ENCODE data around the gene GINS1. TPM values are rescaled to one million over a fixed set of nuclear protein-coding genes. Genes with fewer than 3 reads are reported as not detected.
A peak's percentile ranks its signal among the peaks of the same experiment; 100 is the strongest.

Gene GINS1
- total and polyA plus RNA-seq, 2 of the 13 experiments (the other 11 are each of a cell fraction or from before 2014, with no cell fraction given) = 14.6 to 59.9 TPM

DNA sequence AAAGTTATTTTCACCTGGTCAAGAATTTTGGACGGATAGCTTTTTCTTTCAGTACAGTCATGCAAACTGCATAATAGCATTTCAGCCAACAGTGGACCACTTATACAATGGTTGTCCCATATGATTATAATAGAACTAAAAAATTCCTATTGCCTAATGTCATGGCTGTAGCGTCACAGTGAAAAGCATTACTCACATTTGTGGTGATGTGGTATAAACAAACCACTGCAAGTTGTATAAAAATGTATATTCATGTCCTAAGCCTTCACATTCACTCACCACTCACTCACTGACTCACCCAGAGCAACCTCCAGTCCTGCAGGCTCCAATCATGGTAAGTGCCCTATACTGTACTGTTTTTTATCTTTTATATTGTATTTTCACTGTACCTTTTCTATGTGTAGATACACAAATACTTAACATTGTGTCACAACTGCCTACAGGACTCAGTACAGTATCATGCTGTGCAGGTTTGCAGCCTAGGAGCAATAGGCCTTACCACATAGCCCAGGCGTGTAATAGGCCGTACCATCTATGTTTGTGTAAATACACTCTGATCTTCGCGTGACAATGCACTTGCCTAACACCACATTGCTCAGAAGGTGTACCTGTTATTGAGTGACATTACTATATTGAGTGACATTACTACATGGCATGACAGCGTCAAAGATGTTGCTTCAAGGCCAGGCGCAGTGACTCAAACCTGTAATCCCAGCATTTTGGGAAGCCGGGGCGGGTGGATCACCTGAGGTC lies 34.7 kb upstream of the GINS1 start:
- no peaks in the 10 kb centered on the region for H3K9me3 ChIP-seq (ENCODE audit: low read length)
- FAIRE-seq (peak; percentile 30), DNase-seq (ENCODE audit: low spot score) (no peak), ATAC-seq (no peak)
- H3K4me3 ChIP-seq (replicated peaks in 1 of 3; ENCODE audit: insufficient read depth in 1 of 3, low read depth in 2 of 3, low read length in 3 of 3) = no peak overlapping the region
- H3K27me3 ChIP-seq (ENCODE audit: control insufficient read depth in 1 of 2, insufficient read depth in 2 of 2, low read length in 2 of 2) = no peaks in the 10 kb centered on the region; a peak in 1 of 5 replicates
- H3K9ac ChIP-seq (ENCODE audit: insufficient read depth, low read depth, low read length) = no peak overlapping the region
- H4K20me1 ChIP-seq (ENCODE audit: insufficient read depth, low read length) = peaks cover 31% of the 10 kb centered on the region
- intact Hi-C loops (cut with micrococcal nuclease; ENCODE audit: unreplicated experiment) (no loop called here), in situ Hi-C loops (cut with HindIII; ENCODE audit: extremely low pct_ligation_motif_present, low pct_unique_long_range_greater_than_20kb) (no loop called here)
- no TSS peak for BruUV-seq (replicated peaks)
- H3K36me3 ChIP-seq (replicated peaks in 1 of 2; ENCODE audit: control insufficient read depth in 1 of 2, insufficient read depth in 2 of 2, low read length in 2 of 2) = no peaks in the 10 kb centered on the region; a peak in 2 of 5 replicates
- peaks cover 16% of the 10 kb centered on the region for H3K4me1 ChIP-seq (ENCODE audit: insufficient read depth, low read length)
- H3K79me2 ChIP-seq (ENCODE audit: insufficient read depth, low read length) = peaks cover 39% of the 10 kb centered on the region
- 99% methylated on average over 10 of the region's 10 CpGs for WGBS (ENCODE audit: low lambda C conversion rate)
- H3K27ac ChIP-seq (ENCODE audit: extremely low read length, insufficient read depth, low read length) = no peak overlapping the region
- H2AFZ ChIP-seq (ENCODE audit: low read length) = no peak overlapping the region
- TF ChIP-seq MLXIP (CRISPR knock-in tag; IDR thresholded peaks at IDR 0.05; ENCODE audit: borderline replicate concordance) (no peak), MED13 (CRISPR knock-in tag; IDR thresholded peaks at IDR 0.05) (no peak), TBL1XR1 (IDR thresholded peaks at IDR 0.05; ENCODE audit: borderline replicate concordance, low read length, partially characterized antibody) (no peak), MXD4 (CRISPR knock-in tag; IDR thresholded peaks at IDR 0.05) (no peak), STAG1 (CRISPR knock-in tag; IDR thresholded peaks at IDR 0.05) (no peak), SP140L (CRISPR knock-in tag; IDR thresholded peaks at IDR 0.05; ENCODE audit: borderline replicate concordance) (no peak), ZSCAN29 (CRISPR knock-in tag; conservative IDR thresholded peaks at IDR 0.05) (no peak), MTA3 (CRISPR knock-in tag; IDR thresholded peaks at IDR 0.05) (no peak), ZSCAN20 (CRISPR knock-in tag; IDR thresholded peaks at IDR 0.05; ENCODE audit: borderline replicate concordance) (no peak), ARHGAP35 (CRISPR knock-in tag; IDR thresholded peaks at IDR 0.05; ENCODE audit: borderline replicate concordance) (no peak), TFAP4 (IDR thresholded peaks at IDR 0.05; ENCODE audit: borderline replicate concordance, low read depth) (no peak), NCOA1 (CRISPR knock-in tag; IDR thresholded peaks at IDR 0.05) (no peak), AGO2 (optimal IDR thresholded peaks at IDR 0.05; ENCODE audit: low read depth, low read length) (no peak)
- TF ChIP-seq, protein P1, sequence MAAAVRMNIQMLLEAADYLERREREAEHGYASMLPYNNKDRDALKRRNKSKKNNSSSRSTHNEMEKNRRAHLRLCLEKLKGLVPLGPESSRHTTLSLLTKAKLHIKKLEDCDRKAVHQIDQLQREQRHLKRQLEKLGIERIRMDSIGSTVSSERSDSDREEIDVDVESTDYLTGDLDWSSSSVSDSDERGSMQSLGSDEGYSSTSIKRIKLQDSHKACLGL (CRISPR knock-in tag; IDR thresholded peaks at IDR 0.05) = no peak
- TF ChIP-seq, protein P2, sequence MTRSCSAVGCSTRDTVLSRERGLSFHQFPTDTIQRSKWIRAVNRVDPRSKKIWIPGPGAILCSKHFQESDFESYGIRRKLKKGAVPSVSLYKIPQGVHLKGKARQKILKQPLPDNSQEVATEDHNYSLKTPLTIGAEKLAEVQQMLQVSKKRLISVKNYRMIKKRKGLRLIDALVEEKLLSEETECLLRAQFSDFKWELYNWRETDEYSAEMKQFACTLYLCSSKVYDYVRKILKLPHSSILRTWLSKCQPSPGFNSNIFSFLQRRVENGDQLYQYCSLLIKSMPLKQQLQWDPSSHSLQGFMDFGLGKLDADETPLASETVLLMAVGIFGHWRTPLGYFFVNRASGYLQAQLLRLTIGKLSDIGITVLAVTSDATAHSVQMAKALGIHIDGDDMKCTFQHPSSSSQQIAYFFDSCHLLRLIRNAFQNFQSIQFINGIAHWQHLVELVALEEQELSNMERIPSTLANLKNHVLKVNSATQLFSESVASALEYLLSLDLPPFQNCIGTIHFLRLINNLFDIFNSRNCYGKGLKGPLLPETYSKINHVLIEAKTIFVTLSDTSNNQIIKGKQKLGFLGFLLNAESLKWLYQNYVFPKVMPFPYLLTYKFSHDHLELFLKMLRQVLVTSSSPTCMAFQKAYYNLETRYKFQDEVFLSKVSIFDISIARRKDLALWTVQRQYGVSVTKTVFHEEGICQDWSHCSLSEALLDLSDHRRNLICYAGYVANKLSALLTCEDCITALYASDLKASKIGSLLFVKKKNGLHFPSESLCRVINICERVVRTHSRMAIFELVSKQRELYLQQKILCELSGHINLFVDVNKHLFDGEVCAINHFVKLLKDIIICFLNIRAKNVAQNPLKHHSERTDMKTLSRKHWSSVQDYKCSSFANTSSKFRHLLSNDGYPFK (CRISPR knock-in tag; IDR thresholded peaks at IDR 0.05; ENCODE audit: borderline replicate concordance) = no peak
- no peak overlapping the region for H3K4me2 ChIP-seq (ENCODE audit: low read depth, low read length)
- CTCF ChIA-PET (ENCODE audit: low intra/inter-chr PET ratio, low total read pairs) = no interaction called here
- POLR2A ChIA-PET = interaction anchor here (1.5 kb wide), 1 partner anchor 18 kb away, joined by 4 read pairs; the partner anchor contains the start of gene ABHD12

Measured in HepG2 (cell line).